ENCODE results near the gene CCDC92. TPM values are rescaled to one million over a fixed set of nuclear protein-coding genes. Genes with fewer than 3 reads are reported as not detected.

CCDC92 gene
- total and polyA plus RNA-seq, 10 of the 15 experiments (the other 5 are each of a cell fraction or from before 2014, with no cell fraction given) = 0.53 to 11.8 (median 4.2) TPM

GRCh38 chr12:124021007-124021406, 48.4 kb upstream of the CCDC92 start:
- ChIA-PET SMC1A (ENCODE audit: uncharacterized antibody, unreplicated experiment) (no interaction called here), CTCF (interaction anchor here (2.9 kb wide), 1 partner anchor 12 kb away, joined by 13 read pairs; no protein-coding TSS in a partner anchor), POLR2A (no interaction called here), RAD21 (ENCODE audit: unreplicated experiment) (no interaction called here)
- in situ Hi-C loops (cut with MboI) (no loop called here), intact Hi-C loops (cut with micrococcal nuclease; ENCODE audit: unreplicated experiment) (no loop called here)
- H3K36me3 ChIP-seq (ENCODE audit: control insufficient read depth in 2 of 2, insufficient read depth in 2 of 2, low read length in 1 of 2) = no peaks in the 10 kb centered on the region
- H3K9me3 ChIP-seq (replicated peaks; ENCODE audit: control insufficient read depth, insufficient read depth, low read length) = no peaks in the 10 kb centered on the region
- DNase-seq (ENCODE audit: low read depth, low spot score) (no peak), ATAC-seq (no peak), FAIRE-seq (no peak)
- no peak overlapping the region for H2AFZ ChIP-seq (ENCODE audit: control insufficient read depth, low read depth, low read length)
- TF ChIP-seq DPF2 (IDR thresholded peaks at IDR 0.05) (no peak), SMARCA5 (IDR thresholded peaks at IDR 0.05) (no peak), IKZF1 (conservative IDR thresholded peaks at IDR 0.05) (no peak)
- H3K27ac ChIP-seq (ENCODE audit: control insufficient read depth, insufficient read depth) = no peak overlapping the region
- H3K4me1 ChIP-seq (ENCODE audit: control insufficient read depth, insufficient read depth, low read length) = no peaks in the 10 kb centered on the region
- H3K4me2 ChIP-seq (ENCODE audit: control insufficient read depth, insufficient read depth) = no peak overlapping the region
- H3K79me2 ChIP-seq (ENCODE audit: control insufficient read depth, insufficient read depth, low read length) = no peaks in the 10 kb centered on the region
- no TSS peak for BruUV-seq (replicated peaks)
- no peak overlapping the region for H3K4me3 ChIP-seq
- WGBS (ENCODE audit: insufficient coverage, insufficient replicate concordance, low lambda C conversion rate, missing lambda C conversion rate) = 62% methylated on average over 3 of the region's 3 CpGs
- no peak overlapping the region for H3K9ac ChIP-seq (ENCODE audit: control insufficient read depth, insufficient read depth, low read length)
- H4K20me1 ChIP-seq (ENCODE audit: control insufficient read depth, insufficient read depth) = no peaks in the 10 kb centered on the region
- H3K27me3 ChIP-seq (replicated peaks in 1 of 2; ENCODE audit: control insufficient read depth in 2 of 2, insufficient read depth in 2 of 2, low read length in 1 of 2) = no peaks in the 10 kb centered on the region

- no peak for FAIRE-seq
- CTCF ChIA-PET = interaction anchor here (1.4 to 2.9 kb wide), 2 partner anchors 12 to 16 kb away, joined by 4 to 13 read pairs; no protein-coding TSS in a partner anchor
- TF ChIP-seq, protein P1, sequence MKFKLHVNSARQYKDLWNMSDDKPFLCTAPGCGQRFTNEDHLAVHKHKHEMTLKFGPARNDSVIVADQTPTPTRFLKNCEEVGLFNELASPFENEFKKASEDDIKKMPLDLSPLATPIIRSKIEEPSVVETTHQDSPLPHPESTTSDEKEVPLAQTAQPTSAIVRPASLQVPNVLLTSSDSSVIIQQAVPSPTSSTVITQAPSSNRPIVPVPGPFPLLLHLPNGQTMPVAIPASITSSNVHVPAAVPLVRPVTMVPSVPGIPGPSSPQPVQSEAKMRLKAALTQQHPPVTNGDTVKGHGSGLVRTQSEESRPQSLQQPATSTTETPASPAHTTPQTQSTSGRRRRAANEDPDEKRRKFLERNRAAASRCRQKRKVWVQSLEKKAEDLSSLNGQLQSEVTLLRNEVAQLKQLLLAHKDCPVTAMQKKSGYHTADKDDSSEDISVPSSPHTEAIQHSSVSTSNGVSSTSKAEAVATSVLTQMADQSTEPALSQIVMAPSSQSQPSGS (IDR thresholded peaks at IDR 0.05; ENCODE audit: low read length) = no peak
- TF ChIP-seq, protein P2, sequence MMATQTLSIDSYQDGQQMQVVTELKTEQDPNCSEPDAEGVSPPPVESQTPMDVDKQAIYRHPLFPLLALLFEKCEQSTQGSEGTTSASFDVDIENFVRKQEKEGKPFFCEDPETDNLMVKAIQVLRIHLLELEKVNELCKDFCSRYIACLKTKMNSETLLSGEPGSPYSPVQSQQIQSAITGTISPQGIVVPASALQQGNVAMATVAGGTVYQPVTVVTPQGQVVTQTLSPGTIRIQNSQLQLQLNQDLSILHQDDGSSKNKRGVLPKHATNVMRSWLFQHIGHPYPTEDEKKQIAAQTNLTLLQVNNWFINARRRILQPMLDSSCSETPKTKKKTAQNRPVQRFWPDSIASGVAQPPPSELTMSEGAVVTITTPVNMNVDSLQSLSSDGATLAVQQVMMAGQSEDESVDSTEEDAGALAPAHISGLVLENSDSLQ (IDR thresholded peaks at IDR 0.05) = no peak
- no peak for TF ChIP-seq BCLAF1 (IDR thresholded peaks at IDR 0.05)
- no peak for TF ChIP-seq MEF2A (IDR thresholded peaks at IDR 0.05; ENCODE audit: insufficient read depth, low read depth, low read length)
- TF ChIP-seq SPI1 (IDR thresholded peaks at IDR 0.05; ENCODE audit: borderline replicate concordance, insufficient read depth, low read depth, low read length) = no peak
- no peak for TF ChIP-seq KLF5 (IDR thresholded peaks at IDR 0.05; ENCODE audit: partially characterized antibody)
- TF ChIP-seq PML (IDR thresholded peaks at IDR 0.05; ENCODE audit: low read length) = no peak
- no peak for TF ChIP-seq SREBF1 (IDR thresholded peaks at IDR 0.05; ENCODE audit: low read length)
- no peak for TF ChIP-seq MEF2B (IDR thresholded peaks at IDR 0.05; ENCODE audit: partially characterized antibody, poor library complexity, severe bottlenecking)
- TF ChIP-seq RAD51 (IDR thresholded peaks at IDR 0.05) = no peak
- TF ChIP-seq SRF (IDR thresholded peaks at IDR 0.05; ENCODE audit: low read depth in 2 of 2, low read length in 2 of 2) = no peak
Observed at GRCh38 chr12:124020514-124020949, 47.9 kb upstream of the CCDC92 start.

More at GRCh38 chr12:124020514-124020949, 47.9 kb upstream of the CCDC92 start:
- Histone ChIP-seq H3K27me3 (replicated peaks in 1 of 2; ENCODE audit: control insufficient read depth in 2 of 2, insufficient read depth in 2 of 2, low read length in 1 of 2) (no peaks in the 10 kb centered on the region), H3K27ac (ENCODE audit: control insufficient read depth, insufficient read depth) (no peak overlapping the region), H3K9me3 (replicated peaks; ENCODE audit: control insufficient read depth, insufficient read depth, low read length) (no peaks in the 10 kb centered on the region), H4K20me1 (ENCODE audit: control insufficient read depth, insufficient read depth) (no peaks in the 10 kb centered on the region), H3K4me2 (ENCODE audit: control insufficient read depth, insufficient read depth) (no peak overlapping the region), H3K9ac (ENCODE audit: control insufficient read depth, insufficient read depth, low read length) (no peak overlapping the region), H3K79me2 (ENCODE audit: control insufficient read depth, insufficient read depth, low read length) (no peaks in the 10 kb centered on the region), H3K36me3 (ENCODE audit: control insufficient read depth in 2 of 2, insufficient read depth in 2 of 2, low read length in 1 of 2) (no peaks in the 10 kb centered on the region; a peak in 1 of 4 replicates), H3K4me1 (ENCODE audit: control insufficient read depth, insufficient read depth, low read length) (no peaks in the 10 kb centered on the region), H3K4me3 (no peak overlapping the region), H2AFZ (ENCODE audit: control insufficient read depth, low read depth, low read length) (no peak overlapping the region)
- intact Hi-C loops (cut with micrococcal nuclease; ENCODE audit: unreplicated experiment) = no loop called here
- ATAC-seq (no peak), DNase-seq (ENCODE audit: low read depth, low spot score) (no peak)
- POLR2A ChIA-PET = no interaction called here
- RAD21 ChIA-PET (ENCODE audit: unreplicated experiment) = no interaction called here
- BruUV-seq (replicated peaks) = no TSS peak
- 84% methylated on average over 2 of the region's 2 CpGs for WGBS (ENCODE audit: insufficient coverage, insufficient replicate concordance, low lambda C conversion rate, missing lambda C conversion rate)
- SMC1A ChIA-PET (ENCODE audit: uncharacterized antibody, unreplicated experiment) = interaction anchor here (0.8 to 1.1 kb wide), 2 partner anchors 12 to 15 kb away, joined by 3 to 5 read pairs; no protein-coding TSS in a partner anchor
- in situ Hi-C loops (cut with MboI) = no loop called here

Measured in GM12878 (cell line).